Measurements from ENCODE around the gene ASB10. TPM values are rescaled to one million over a fixed set of nuclear protein-coding genes. Genes with fewer than 3 reads are reported as not detected.

Gene ASB10
- total RNA-seq, 1 experiment from 2014 or later = not detected

- ATAC-seq (no peak), DNase-seq (ENCODE audit: low read depth, low spot score) (no peak)
- peak overlapping the region; percentile 89 for H3K27ac ChIP-seq (ENCODE audit: low read length)
- H3K4me1 ChIP-seq (ENCODE audit: control insufficient read depth, insufficient read depth, low read length) = peaks cover 21% of the 10 kb centered on the region
- intact Hi-C loops (cut with micrococcal nuclease; ENCODE audit: unreplicated experiment) = no loop called here
- in situ Hi-C loops (cut with HindIII; ENCODE audit: low pct_unique_long_range_greater_than_20kb, low sequenced_read_pairs) = no loop called here
- peaks cover 11% of the 10 kb centered on the region; the same call in 1 of the 2 replicates for H3K36me3 ChIP-seq (ENCODE audit: control insufficient read depth, insufficient read depth, low read length)
- peak overlapping the region; percentile 88 to 89 for H3K4me3 ChIP-seq (ENCODE audit: low read depth in 2 of 2, low read length in 2 of 2)
- ChIA-PET POLR2A (no interaction called here), CTCF (interaction anchor here (0.7 kb wide), 1 partner anchor 18 kb away, joined by 4 read pairs; no protein-coding TSS in a partner anchor)
- TF ChIP-seq SIN3A (IDR thresholded peaks at IDR 0.05; ENCODE audit: borderline replicate concordance, insufficient read depth, low read depth, low read length) (no peak), POLR2AphosphoS5 (IDR thresholded peaks at IDR 0.05; ENCODE audit: low read depth, low read length) (no peak), TCF7L2 (IDR thresholded peaks at IDR 0.05; ENCODE audit: low read depth, low read length) (no peak), CTCF (IDR thresholded peaks at IDR 0.05) (no peak)
- BruUV-seq (replicated peaks) = no TSS peak
- no peaks in the 10 kb centered on the region for H3K9me3 ChIP-seq (ENCODE audit: control insufficient read depth, insufficient read depth, low read depth, low read length)
- H3K27me3 ChIP-seq (ENCODE audit: control insufficient read depth, insufficient read depth, low read length) = no peaks in the 10 kb centered on the region
These were observed 41.2 kb upstream of the ASB10 start for GRCh38 chr7:151228024-151228866.

- H3K36me3 ChIP-seq (ENCODE audit: control insufficient read depth, insufficient read depth, low read length) = peaks cover 16% of the 10 kb centered on the region; the same call in 1 of the 2 replicates
- no peaks in the 10 kb centered on the region for H3K9me3 ChIP-seq (ENCODE audit: control insufficient read depth, insufficient read depth, low read depth, low read length)
- no peak for TF ChIP-seq REST (IDR thresholded peaks at IDR 0.05; ENCODE audit: insufficient read depth in 1 of 2, low read depth in 2 of 2, low read length in 1 of 2)
- no peak for TF ChIP-seq CTCF (IDR thresholded peaks at IDR 0.05)
- no peak for TF ChIP-seq SIN3A (IDR thresholded peaks at IDR 0.05; ENCODE audit: borderline replicate concordance, insufficient read depth, low read depth, low read length)
- TF ChIP-seq POLR2AphosphoS5 (IDR thresholded peaks at IDR 0.05; ENCODE audit: low read depth, low read length) = peak; percentile 53; the same call in 1 of the 2 replicates
- peak; percentile 35; the same call in 1 of the 2 replicates for TF ChIP-seq TCF7L2 (IDR thresholded peaks at IDR 0.05; ENCODE audit: low read depth, low read length)
- H3K27ac ChIP-seq (ENCODE audit: low read length) = peak within 1 kb of the TSS; percentile 89
- no peaks in the 10 kb centered on the region for H3K27me3 ChIP-seq (ENCODE audit: control insufficient read depth, insufficient read depth, low read length)
- H3K4me1 ChIP-seq (ENCODE audit: control insufficient read depth, insufficient read depth, low read length) = peaks cover 19% of the 10 kb centered on the region
- peak; percentile 100 for ATAC-seq
- intact Hi-C loops (cut with micrococcal nuclease; ENCODE audit: unreplicated experiment) = no loop called here
- CTCF ChIA-PET = interaction anchor here (0.6 to 1.2 kb wide), 6 partner anchors 17 to 170 kb away, joined by 4 to 6 read pairs (median 4); no protein-coding TSS in a partner anchor
- BruUV-seq (replicated peaks) = no TSS peak
- peak; percentile 98 for DNase-seq (ENCODE audit: low read depth, low spot score)
- H3K4me3 ChIP-seq (ENCODE audit: low read depth in 2 of 2, low read length in 2 of 2) = peak within 1 kb of the TSS; percentile 88 to 89
- POLR2A ChIA-PET = interaction anchor here (0.5 to 0.7 kb wide), 4 partner anchors 13 to 185 kb away, joined by 3 to 5 read pairs (median 3); no protein-coding TSS in a partner anchor
- in situ Hi-C loops (cut with HindIII; ENCODE audit: low pct_unique_long_range_greater_than_20kb, low sequenced_read_pairs) = no loop called here
These were observed 40.1 kb upstream of the ASB10 start, which contains the start of gene ABCF2 for GRCh38 chr7:151226875-151227782. Gene ABCF2 (minus strand): TSS chr7:151227205. CDS start chr7:151226458, 747 bp downstream.

Measured in Panc1 (cell line).